Peyer's patch (tissue), 4 donors: ENCODE results near the gene FAM210A.

ENCODE experiments used
- POLR2A ChIP-seq, 2 donors: fragments of 450-650 bp; IDR thresholded peaks; one replicate each; pipeline ENCODE4 v1.5.1; 2017; ENCODE audit warnings: antibody characterized with exemption in 2 of 2, mild to moderate bottlenecking in 2 of 2, moderate library complexity in 2 of 2
- TF ChIP-seq, protein P1 (sequence below), 6 experiments: fragments of 450-650 bp in 4 of 6; fragments of 200-600 bp in 2 of 6; sonication (generic) in 1 of 6; IDR thresholded peaks; one replicate each; pipeline ENCODE4 v1.5.1; 2017 to 2019; ENCODE audit warnings: antibody characterized with exemption in 6 of 6, mild to moderate bottlenecking in 3 of 6, moderate library complexity in 1 of 6

DNA sequence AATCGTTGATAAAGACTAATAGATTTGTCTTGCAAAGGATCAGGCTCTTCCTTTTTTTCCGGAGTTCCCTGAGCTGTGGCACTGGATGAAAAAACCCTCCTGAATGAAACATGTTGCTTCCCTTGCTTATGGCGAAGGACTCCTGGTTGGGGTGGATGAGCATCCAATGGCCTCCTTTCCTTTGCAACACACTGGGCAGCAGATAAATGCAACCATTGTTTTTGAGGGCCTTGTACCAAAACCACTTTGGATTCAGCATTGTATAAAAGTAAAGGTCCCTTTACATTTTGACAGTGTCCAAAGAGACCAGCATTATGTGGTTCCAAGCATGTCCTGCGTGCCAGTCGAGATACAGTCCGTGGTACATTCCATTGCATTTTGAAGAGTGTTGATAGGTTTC lies 44.7 kb downstream of the FAM210A start:
- TF ChIP-seq, protein P1, sequence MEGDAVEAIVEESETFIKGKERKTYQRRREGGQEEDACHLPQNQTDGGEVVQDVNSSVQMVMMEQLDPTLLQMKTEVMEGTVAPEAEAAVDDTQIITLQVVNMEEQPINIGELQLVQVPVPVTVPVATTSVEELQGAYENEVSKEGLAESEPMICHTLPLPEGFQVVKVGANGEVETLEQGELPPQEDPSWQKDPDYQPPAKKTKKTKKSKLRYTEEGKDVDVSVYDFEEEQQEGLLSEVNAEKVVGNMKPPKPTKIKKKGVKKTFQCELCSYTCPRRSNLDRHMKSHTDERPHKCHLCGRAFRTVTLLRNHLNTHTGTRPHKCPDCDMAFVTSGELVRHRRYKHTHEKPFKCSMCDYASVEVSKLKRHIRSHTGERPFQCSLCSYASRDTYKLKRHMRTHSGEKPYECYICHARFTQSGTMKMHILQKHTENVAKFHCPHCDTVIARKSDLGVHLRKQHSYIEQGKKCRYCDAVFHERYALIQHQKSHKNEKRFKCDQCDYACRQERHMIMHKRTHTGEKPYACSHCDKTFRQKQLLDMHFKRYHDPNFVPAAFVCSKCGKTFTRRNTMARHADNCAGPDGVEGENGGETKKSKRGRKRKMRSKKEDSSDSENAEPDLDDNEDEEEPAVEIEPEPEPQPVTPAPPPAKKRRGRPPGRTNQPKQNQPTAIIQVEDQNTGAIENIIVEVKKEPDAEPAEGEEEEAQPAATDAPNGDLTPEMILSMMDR (IDR thresholded peaks at IDR 0.05) = no peak
- no peak for TF ChIP-seq POLR2A (IDR thresholded peaks at IDR 0.05)
